BLaER1 treated with 17β-estradiol and CSF1 and Interleukin-3, amounts not matched to agents 10 nM and 100 nM (cell line): ENCODE data around the gene KTN1.
A peak's percentile ranks its signal among the peaks of the same experiment; 100 is the strongest.

ENCODE experiments used
- H3K27ac ChIP-seq, 11 experiments: shearing (Covaris generic); formaldehyde crosslinking; 2 replicates each; pipeline ENCODE4 v1.8.1; 2022
- H3K27me3 ChIP-seq, 11 experiments: shearing (Covaris generic); formaldehyde crosslinking; 2 replicates each; pipeline ENCODE4 v1.8.1; 2022
- H3K36me3 ChIP-seq, 11 experiments: shearing (Covaris generic); formaldehyde crosslinking; 2 replicates each; pipeline ENCODE4 v1.8.1; 2022
- H3K4me1 ChIP-seq, 10 experiments: shearing (Covaris generic); formaldehyde crosslinking; 2 replicates each; pipeline ENCODE4 v1.8.1; 2022
- H3K4me2 ChIP-seq, 11 experiments: shearing (Covaris generic); formaldehyde crosslinking; 2 replicates each; pipeline ENCODE4 v1.8.1; 2022
- H3K4me3 ChIP-seq, 10 experiments: shearing (Covaris generic); formaldehyde crosslinking; 2 replicates each; pipeline ENCODE4 v1.8.1; 2022
- H3K9ac ChIP-seq, 11 experiments: shearing (Covaris generic); formaldehyde crosslinking; 2 replicates each; pipeline ENCODE4 v1.8.1; 2022
- H3K9me3 ChIP-seq, 11 experiments: shearing (Covaris generic); formaldehyde crosslinking; replicated peaks in 1 of 11; 2 replicates each; pipeline ENCODE4 v1.8.1; 2022
- H4K20me1 ChIP-seq, 11 experiments: shearing (Covaris generic); formaldehyde crosslinking; 2 replicates each; pipeline ENCODE4 v1.8.1; 2022
- Cebpa-rat ChIP-seq, 11 experiments: shearing (Covaris generic); IDR thresholded peaks; 2 replicates each; pipeline ENCODE4 v1.8.1; 2022

KTN1 gene

GRCh38 chr14:55689981-55690871 lies 110.2 kb downstream of the KTN1 start:
- H3K9me3 ChIP-seq: no peaks in the 10 kb centered on the region; a peak in 1 of 22 replicates
- no peak overlapping the region for H3K9ac ChIP-seq
- peaks cover 19 to 55% (median 34%) of the 10 kb centered on the region in 11 experiments for H3K36me3 ChIP-seq
- no peak overlapping the region for H3K27ac ChIP-seq
- no peaks in the 10 kb centered on the region for H3K4me1 ChIP-seq
- H3K4me2 ChIP-seq: no peak overlapping the region
- no peak overlapping the region for H3K4me3 ChIP-seq
- no peaks in the 10 kb centered on the region for H4K20me1 ChIP-seq
- TF ChIP-seq Cebpa-rat (IDR thresholded peaks at IDR 0.05): no peak
- H3K27me3 ChIP-seq: no peaks in the 10 kb centered on the region

- Histone ChIP-seq H3K4me2 (no peak overlapping the region), H3K36me3 (peaks cover 5 to 41% (median 20%) of the 10 kb centered on the region in 11 experiments; a peak in 21 of 22 replicates), H3K9me3 (no peaks in the 10 kb centered on the region; a peak in 1 of 22 replicates), H3K4me3 (no peak overlapping the region), H4K20me1 (no peaks in the 10 kb centered on the region), H3K27me3 (no peaks in the 10 kb centered on the region), H3K9ac (no peak overlapping the region), H3K27ac (no peak overlapping the region), H3K4me1 (no peaks in the 10 kb centered on the region)
- TF ChIP-seq Cebpa-rat (IDR thresholded peaks at IDR 0.05): no peak
Observed at GRCh38 chr14:55691659-55692058, 111.7 kb downstream of the KTN1 start.

GRCh38 chr14:55693904-55694303 lies 113.9 kb downstream of the KTN1 start:
- Histone ChIP-seq H3K27me3 (no peaks in the 10 kb centered on the region), H3K4me1 (no peaks in the 10 kb centered on the region), H3K27ac (no peak overlapping the region), H3K4me2 (no peak overlapping the region), H3K4me3 (no peak overlapping the region), H3K9me3 (no peaks in the 10 kb centered on the region), H4K20me1 (no peaks in the 10 kb centered on the region), H3K9ac (no peak overlapping the region), H3K36me3 (peaks cover 0 to 24% (median 0%) of the 10 kb centered on the region in 11 experiments; a peak in 3 of 22 replicates)
- TF ChIP-seq Cebpa-rat (IDR thresholded peaks at IDR 0.05): no peak

- Histone ChIP-seq H3K4me2 (no peak overlapping the region), H3K27ac (no peak overlapping the region), H4K20me1 (no peaks in the 10 kb centered on the region), H3K27me3 (no peaks in the 10 kb centered on the region), H3K36me3 (peaks cover 0 to 19% (median 0%) of the 10 kb centered on the region in 11 experiments; a peak in 6 of 22 replicates), H3K4me3 (no peak overlapping the region), H3K9ac (no peak overlapping the region), H3K9me3 (peaks cover 0 to 19% (median 13%) of the 10 kb centered on the region in 11 experiments; a peak in 19 of 22 replicates), H3K4me1 (peaks cover 0 to 11% (median 9%) of the 10 kb centered on the region in 10 experiments; a peak in 14 of 20 replicates)
- no peak for TF ChIP-seq Cebpa-rat (IDR thresholded peaks at IDR 0.05)
Observed at GRCh38 chr14:55697414-55697861, 117.4 kb downstream of the KTN1 start.

DNA sequence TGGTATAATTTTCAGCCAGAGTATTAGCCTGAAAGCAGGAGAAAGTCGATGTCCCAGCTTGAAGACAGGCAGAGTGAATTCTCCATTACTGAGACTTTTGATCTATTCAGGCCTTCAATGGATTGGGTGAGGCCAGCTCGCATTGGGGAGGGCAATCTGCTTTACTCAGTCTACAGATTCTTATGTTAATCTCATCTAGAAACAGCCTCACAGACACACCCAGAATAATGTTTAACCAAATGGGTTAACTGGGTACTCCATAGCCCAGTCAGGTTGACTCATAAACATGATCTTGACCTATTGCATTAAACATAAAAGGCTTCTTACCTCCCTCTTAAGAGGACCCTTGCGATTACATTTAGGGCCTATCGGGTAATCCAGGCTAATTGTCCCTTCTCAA lies 118.0 kb downstream of the KTN1 start:
- TF ChIP-seq Cebpa-rat (IDR thresholded peaks at IDR 0.05): no peak
- Histone ChIP-seq H4K20me1 (no peaks in the 10 kb centered on the region), H3K9me3 (peaks cover 0 to 19% (median 13%) of the 10 kb centered on the region in 11 experiments; a peak in 19 of 22 replicates), H3K4me3 (no peak overlapping the region), H3K27me3 (no peaks in the 10 kb centered on the region), H3K9ac (no peak overlapping the region), H3K4me1 (peaks cover 0 to 17% (median 15%) of the 10 kb centered on the region in 10 experiments; a peak in 14 of 20 replicates), H3K4me2 (no peak overlapping the region), H3K27ac (no peak overlapping the region), H3K36me3 (peaks cover 0 to 19% (median 0%) of the 10 kb centered on the region in 11 experiments; a peak in 6 of 22 replicates)

- H4K20me1 ChIP-seq: no peaks in the 10 kb centered on the region
- H3K4me3 ChIP-seq: no peak overlapping the region
- peaks cover 0 to 30% (median 18%) of the 10 kb centered on the region in 10 experiments; a peak in 14 of 20 replicates for H3K4me1 ChIP-seq
- H3K27ac ChIP-seq: no peak overlapping the region
- TF ChIP-seq Cebpa-rat (IDR thresholded peaks at IDR 0.05): no peak
- no peak overlapping the region for H3K4me2 ChIP-seq
- H3K36me3 ChIP-seq: peaks cover 0 to 12% (median 0%) of the 10 kb centered on the region in 11 experiments; a peak in 6 of 22 replicates
- H3K27me3 ChIP-seq: no peaks in the 10 kb centered on the region
- H3K9ac ChIP-seq: no peak overlapping the region
- H3K9me3 ChIP-seq: peaks cover 0 to 19% (median 13%) of the 10 kb centered on the region in 11 experiments; a peak in 19 of 22 replicates
Observed at GRCh38 chr14:55699131-55700057, 119.4 kb downstream of the KTN1 start.

- Histone ChIP-seq H3K27ac (no peak overlapping the region), H3K9me3 (peaks cover 0 to 19% (median 13%) of the 10 kb centered on the region in 11 experiments; a peak in 19 of 22 replicates), H3K27me3 (no peaks in the 10 kb centered on the region), H3K4me2 (peak overlapping the region in 8 of 11 experiments; percentile 31 to 73 (median 57); a peak in 13 of 22 replicates), H4K20me1 (no peaks in the 10 kb centered on the region), H3K4me3 (no peak overlapping the region), H3K4me1 (peaks cover 9 to 45% (median 32%) of the 10 kb centered on the region in 10 experiments; a peak in 18 of 20 replicates), H3K36me3 (peaks cover 0 to 17% (median 0%) of the 10 kb centered on the region in 11 experiments; a peak in 7 of 22 replicates), H3K9ac (no peak overlapping the region)
- no peak for TF ChIP-seq Cebpa-rat (IDR thresholded peaks at IDR 0.05)
Observed at GRCh38 chr14:55701638-55702037, 121.6 kb downstream of the KTN1 start.

GRCh38 chr14:55702511-55702910 lies 122.5 kb downstream of the KTN1 start:
- Histone ChIP-seq H3K4me2 (peak overlapping the region in 8 of 11 experiments; percentile 31 to 73 (median 57); a peak in 16 of 22 replicates), H3K4me1 (peaks cover 13 to 53% (median 38%) of the 10 kb centered on the region in 10 experiments; a peak in 18 of 20 replicates), H3K27ac (no peak overlapping the region), H3K9ac (no peak overlapping the region), H3K4me3 (no peak overlapping the region), H3K9me3 (peaks cover 0 to 19% (median 13%) of the 10 kb centered on the region in 11 experiments; a peak in 19 of 22 replicates), H3K27me3 (no peaks in the 10 kb centered on the region), H3K36me3 (peaks cover 0 to 14% (median 0%) of the 10 kb centered on the region in 11 experiments; a peak in 6 of 22 replicates), H4K20me1 (no peaks in the 10 kb centered on the region)
- TF ChIP-seq Cebpa-rat (IDR thresholded peaks at IDR 0.05): no peak
